HG03354 (cell line): Measurements from ENCODE around the gene ADRM1.

Experiments
- ATAC-seq: cut with Tn5 transposase; IDR thresholded peaks from one replicate; pipeline ENCODE4 v1.9.1; 2021; ENCODE audit warnings: mild to moderate bottlenecking; ENCODE audit not compliant: unreplicated experiment, poor library complexity, severe bottlenecking

ADRM1 gene

GRCh38 chr20:62276439-62276838 is 26.4 kb upstream of the ADRM1 start:
- no peak for ATAC-seq

- ATAC-seq: no peak
These were observed 25.5 kb upstream of the ADRM1 start for GRCh38 chr20:62277253-62277652.

- ATAC-seq: no peak
These were observed 22.5 kb upstream of the ADRM1 start for GRCh38 chr20:62280303-62280702.

GRCh38 chr20:62281161-62281933 is 21.4 kb upstream of the ADRM1 start:
- ATAC-seq: no peak

- no peak for ATAC-seq
These were observed 20.7 kb upstream of the ADRM1 start for GRCh38 chr20:62282103-62282502.

GRCh38 chr20:62282877-62283503 is 19.8 kb upstream of the ADRM1 start:
- ATAC-seq: no peak

GRCh38 chr20:62284448-62284847 is 18.3 kb upstream of the ADRM1 start:
- no peak for ATAC-seq

GRCh38 chr20:62285151-62285550 is 17.6 kb upstream of the ADRM1 start:
- ATAC-seq: no peak

GRCh38 chr20:62285722-62286121 is 17.1 kb upstream of the ADRM1 start:
- ATAC-seq: no peak

- no peak for ATAC-seq
These were observed 16.2 kb upstream of the ADRM1 start for GRCh38 chr20:62286493-62287064.

GRCh38 chr20:62287129-62287528 is 15.7 kb upstream of the ADRM1 start:
- no peak for ATAC-seq

- ATAC-seq: no peak
These were observed 14.8 kb upstream of the ADRM1 start for GRCh38 chr20:62287759-62288534.

GRCh38 chr20:62288535-62289105 is 14.2 kb upstream of the ADRM1 start:
- no peak for ATAC-seq

GRCh38 chr20:62289131-62289530 is 13.7 kb upstream of the ADRM1 start:
- ATAC-seq: no peak

- no peak for ATAC-seq
These were observed 12.9 kb upstream of the ADRM1 start for GRCh38 chr20:62289898-62290297.

GRCh38 chr20:62291251-62292066 is 11.3 kb upstream of the ADRM1 start:
- ATAC-seq: no peak

GRCh38 chr20:62292108-62292507 is 10.7 kb upstream of the ADRM1 start:
- no peak for ATAC-seq

GRCh38 chr20:62293111-62293784 is 9.5 kb upstream of the ADRM1 start:
- no peak for ATAC-seq

- no peak for ATAC-seq
These were observed 8.9 kb upstream of the ADRM1 start for GRCh38 chr20:62293946-62294345.
